CD14-positive monocyte (primary cell): Measurements from ENCODE around the gene MON2. TPM values are rescaled to one million over a fixed set of nuclear protein-coding genes. Genes with fewer than 3 reads are reported as not detected.

Experiments
- DNase-seq, 3 donors: peaks; one replicate each; pipeline ENCODE4 v3.0.0-alpha.2; 2011 to 2022
- H2AFZ ChIP-seq: 2 replicates; pipeline ENCODE4 v1.6.0; 2012; ENCODE audit warnings: mild to moderate bottlenecking, low read depth, low read length, inconsistent platforms; ENCODE audit not compliant: insufficient read depth, poor library complexity, severe bottlenecking
- H3K27ac ChIP-seq, 2 donors: 1 replicate in 1 of 2; 2 replicates in 1 of 2; pipeline ENCODE4 v1.5.1; 2012 to 2013; ENCODE audit warnings: low read length in 2 of 2, control low read depth in 1 of 2, inconsistent platforms in 1 of 2, low read depth in 1 of 2, mild to moderate bottlenecking in 1 of 2
- H3K27me3 ChIP-seq, 2 donors: one replicate each; pipeline versions ENCODE4 v1.6.0 to v1.6.1; 2011 to 2013; ENCODE audit warnings: low read length in 2 of 2; ENCODE audit not compliant: control insufficient read depth in 2 of 2, insufficient read depth in 2 of 2
- H3K36me3 ChIP-seq, 2 donors: replicated peaks in 1 of 2; 1 replicate in 1 of 2; 2 replicates in 1 of 2; pipeline versions ENCODE4 v1.5.1 to v1.6.1; 2012 to 2013; ENCODE audit warnings: low read length in 2 of 2, control low read depth in 1 of 2, inconsistent platforms in 1 of 2, mild to moderate bottlenecking in 1 of 2; ENCODE audit not compliant: insufficient read depth in 2 of 2, control insufficient read depth in 1 of 2
- H3K4me1 ChIP-seq, 2 donors: 1 replicate in 1 of 2; 2 replicates in 1 of 2; pipeline versions ENCODE4 v1.5.1 to v1.6.1; 2012 to 2013; ENCODE audit warnings: low read length in 2 of 2, control low read depth in 1 of 2, inconsistent platforms in 1 of 2, mild to moderate bottlenecking in 1 of 2, moderate library complexity in 1 of 2; ENCODE audit not compliant: insufficient read depth in 2 of 2, control insufficient read depth in 1 of 2
- H3K4me2 ChIP-seq: replicated peaks from 2 replicates; pipeline ENCODE3; 2012; ENCODE audit warnings: low read length, moderate library complexity, mild to moderate bottlenecking; ENCODE audit not compliant: poor library complexity, severe bottlenecking; ENCODE audit errors: extremely low read depth
- H3K4me3 ChIP-seq, 3 experiments: fragments of 200-600 bp in 1 of 3; sonication (generic) in 1 of 3; replicated peaks in 1 of 3; 1 replicate in 2 of 3; 2 replicates in 1 of 3; pipeline ENCODE4 v1.5.1; 2011 to 2013; ENCODE audit warnings: low read length in 3 of 3, mild to moderate bottlenecking in 3 of 3, control low read depth in 2 of 3, low read depth in 2 of 3, inconsistent platforms in 1 of 3, moderate library complexity in 1 of 3
- H3K79me2 ChIP-seq: 2 replicates; pipeline ENCODE4 v1.6.0; 2012; ENCODE audit warnings: mild to moderate bottlenecking, control low read depth, inconsistent platforms, low read length, moderate library complexity; ENCODE audit not compliant: insufficient read depth
- H3K9ac ChIP-seq: 2 replicates; pipeline ENCODE4 v1.6.0; 2017; ENCODE audit warnings: low read length, mild to moderate bottlenecking; ENCODE audit not compliant: insufficient read depth, poor library complexity, severe bottlenecking
- H3K9me3 ChIP-seq, 2 donors: replicated peaks in 1 of 2; 1 replicate in 1 of 2; 2 replicates in 1 of 2; pipeline versions ENCODE4 v1.5.1 to v1.6.1; 2012 to 2013; ENCODE audit warnings: low read length in 2 of 2, control low read depth in 1 of 2; ENCODE audit not compliant: control insufficient read depth in 1 of 2, insufficient read depth in 1 of 2
- H4K20me1 ChIP-seq: 2 replicates; pipeline ENCODE4 v1.6.0; 2012; ENCODE audit warnings: mild to moderate bottlenecking, low read length, control low read depth, moderate library complexity; ENCODE audit not compliant: insufficient read depth
- H3K27ac Mint-ChIP-seq, 7 donors: one replicate each; pipeline ENCODE4 v1.8.0; 2020; ENCODE audit warnings: mild to moderate bottlenecking in 7 of 7, mixed read lengths in 7 of 7, moderate library complexity in 6 of 7, inconsistent platforms in 2 of 7
- H3K27me3 Mint-ChIP-seq, 3 donors: one replicate each; pipeline ENCODE4 v1.8.0; 2021 to 2022; ENCODE audit warnings: low read depth in 3 of 3, mild to moderate bottlenecking in 3 of 3, mixed read lengths in 3 of 3, moderate library complexity in 3 of 3, inconsistent platforms in 1 of 3
- H3K36me3 Mint-ChIP-seq, 2 donors: one replicate each; pipeline ENCODE4 v1.8.0; 2020; ENCODE audit warnings: mixed read lengths in 2 of 2, inconsistent platforms in 1 of 2, mild to moderate bottlenecking in 1 of 2
- H3K4me1 Mint-ChIP-seq: one replicate; pipeline ENCODE4 v1.8.0; 2020; ENCODE audit warnings: mild to moderate bottlenecking, mixed read lengths
- H3K4me3 Mint-ChIP-seq, 2 donors: one replicate each; pipeline ENCODE4 v1.8.0; 2020; ENCODE audit warnings: mild to moderate bottlenecking in 2 of 2, mixed read lengths in 2 of 2, moderate library complexity in 1 of 2
- H3K9me3 Mint-ChIP-seq, 7 donors: one replicate each; pipeline ENCODE4 v1.8.0; 2020 to 2022; ENCODE audit warnings: mixed read lengths in 7 of 7, mild to moderate bottlenecking in 6 of 7, moderate library complexity in 6 of 7, inconsistent platforms in 2 of 7
- WGBS: methylation state at CpG from one replicate; pipeline ENCODE4 v1.1.5; 2013; ENCODE audit warnings: missing lambda C conversion rate; ENCODE audit not compliant: insufficient coverage; 5-methylcytosine and 5-hydroxymethylcytosine counted together
- intact Hi-C, 2 donors: fragments of 100-400 bp; cut with micrococcal nuclease; formaldehyde crosslinking; loops; one replicate each; pipeline versions ENCODE4 v1.15.0 to v1.15.1; 2023
- polyA plus RNA-seq, 3 donors: library from polyadenylated mRNA; depleted of rRNA in 1 of 3; unstranded in 2 of 3; stranded (reverse) in 1 of 3; fragments of 300-500 nt in 2 of 3; fragments of >200 nt in 1 of 3; fragmentation: Illumina TruSeq in 2 of 3; gene quantifications; 1 replicate in 2 of 3; 2 replicates in 1 of 3; pipeline ENCODE4 v1.2.3, GENCODE V29; 2012 to 2021
- TF ChIP-seq, protein P1 (sequence below): fragments of 200-600 bp; IDR thresholded peaks from one replicate; pipeline ENCODE4 v1.8.0; 2022; ENCODE audit warnings: antibody characterized with exemption, mild to moderate bottlenecking

MON2 gene
- polyA plus RNA-seq, 3 donors = 6.8 to 17.0 (median 9.6) TPM

DNA sequence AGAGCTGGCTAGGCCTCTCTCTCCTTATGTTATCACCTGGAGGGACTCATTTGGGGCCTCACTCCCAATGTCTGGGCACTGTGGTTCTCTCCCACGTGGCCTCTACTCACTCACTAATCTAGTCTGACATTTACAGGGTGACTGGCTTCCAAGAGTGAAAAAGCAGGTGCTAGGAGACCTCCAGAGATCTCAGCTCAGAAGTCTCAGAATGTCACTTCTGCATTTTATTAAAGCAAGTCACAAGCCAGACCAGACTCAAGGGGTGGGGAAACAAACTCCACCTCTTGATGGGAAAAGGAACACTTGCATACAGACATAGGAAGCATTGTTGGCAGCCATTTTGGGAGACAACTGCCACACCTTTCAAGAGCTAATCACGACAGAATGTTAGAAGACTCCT lies 175.9 kb downstream of the MON2 start:
- no peak for DNase-seq
- no peak overlapping the region for H3K27ac ChIP-seq
- H3K4me3 ChIP-seq = no peak overlapping the region
- Mint-ChIP-seq H3K4me3 (no peak overlapping the region), H3K36me3 (peaks cover 10 to 13% of the 10 kb centered on the region in 2 donors), H3K27me3 (peaks cover 0 to 1% (median 0%) of the 10 kb centered on the region in 3 donors), H3K4me1 (peaks cover 16% of the 10 kb centered on the region), H3K9me3 (peaks cover 0 to 3% (median 0%) of the 10 kb centered on the region in 7 donors), H3K27ac (no peak overlapping the region)
- H2AFZ ChIP-seq = no peak overlapping the region
- H3K36me3 ChIP-seq = no peaks in the 10 kb centered on the region
- H3K27me3 ChIP-seq = no peaks in the 10 kb centered on the region
- no peak overlapping the region for H3K4me2 ChIP-seq
- intact Hi-C loops = no loop called here
- H3K4me1 ChIP-seq = no peaks in the 10 kb centered on the region
- 43% methylated on average over 1 of the region's 2 CpGs for WGBS
- TF ChIP-seq, protein P1, sequence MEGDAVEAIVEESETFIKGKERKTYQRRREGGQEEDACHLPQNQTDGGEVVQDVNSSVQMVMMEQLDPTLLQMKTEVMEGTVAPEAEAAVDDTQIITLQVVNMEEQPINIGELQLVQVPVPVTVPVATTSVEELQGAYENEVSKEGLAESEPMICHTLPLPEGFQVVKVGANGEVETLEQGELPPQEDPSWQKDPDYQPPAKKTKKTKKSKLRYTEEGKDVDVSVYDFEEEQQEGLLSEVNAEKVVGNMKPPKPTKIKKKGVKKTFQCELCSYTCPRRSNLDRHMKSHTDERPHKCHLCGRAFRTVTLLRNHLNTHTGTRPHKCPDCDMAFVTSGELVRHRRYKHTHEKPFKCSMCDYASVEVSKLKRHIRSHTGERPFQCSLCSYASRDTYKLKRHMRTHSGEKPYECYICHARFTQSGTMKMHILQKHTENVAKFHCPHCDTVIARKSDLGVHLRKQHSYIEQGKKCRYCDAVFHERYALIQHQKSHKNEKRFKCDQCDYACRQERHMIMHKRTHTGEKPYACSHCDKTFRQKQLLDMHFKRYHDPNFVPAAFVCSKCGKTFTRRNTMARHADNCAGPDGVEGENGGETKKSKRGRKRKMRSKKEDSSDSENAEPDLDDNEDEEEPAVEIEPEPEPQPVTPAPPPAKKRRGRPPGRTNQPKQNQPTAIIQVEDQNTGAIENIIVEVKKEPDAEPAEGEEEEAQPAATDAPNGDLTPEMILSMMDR = no peak
- H3K9me3 ChIP-seq = no peaks in the 10 kb centered on the region
- H4K20me1 ChIP-seq = no peaks in the 10 kb centered on the region
- H3K79me2 ChIP-seq = no peaks in the 10 kb centered on the region
- H3K9ac ChIP-seq = no peak overlapping the region

DNA sequence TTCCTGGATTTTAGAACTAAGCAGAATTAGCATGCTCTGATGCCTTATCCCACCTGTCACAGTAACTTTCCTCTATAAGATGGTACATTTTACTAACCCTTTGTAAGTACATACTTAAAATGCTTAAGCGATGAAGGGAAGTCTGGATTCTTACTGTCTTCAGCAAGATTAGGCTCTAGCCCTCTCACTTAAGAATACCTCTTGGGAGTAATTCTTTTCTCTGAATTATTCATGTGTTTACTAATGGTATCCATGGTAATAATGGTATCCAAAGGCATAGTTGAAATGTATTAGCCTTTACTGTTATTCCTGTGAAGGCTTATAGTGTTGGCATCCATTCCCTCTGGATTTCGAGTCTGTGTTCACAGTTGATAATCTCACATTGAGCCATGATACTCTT lies 176.9 kb downstream of the MON2 start:
- WGBS = no CpG with 5 or more reads among the region's 2 CpGs
- no peak for DNase-seq
- Histone ChIP-seq H3K4me1 (no peaks in the 10 kb centered on the region), H3K27ac (no peak overlapping the region), H3K9me3 (no peaks in the 10 kb centered on the region), H4K20me1 (no peaks in the 10 kb centered on the region), H3K4me3 (no peak overlapping the region), H2AFZ (no peak overlapping the region), H3K9ac (no peak overlapping the region), H3K27me3 (no peaks in the 10 kb centered on the region), H3K4me2 (no peak overlapping the region), H3K36me3 (no peaks in the 10 kb centered on the region), H3K79me2 (no peaks in the 10 kb centered on the region)
- Mint-ChIP-seq H3K27me3 (peaks cover 0 to 1% (median 0%) of the 10 kb centered on the region in 3 donors), H3K9me3 (peaks cover 0 to 3% (median 0%) of the 10 kb centered on the region in 7 donors), H3K27ac (no peak overlapping the region), H3K4me1 (peaks cover 19% of the 10 kb centered on the region), H3K36me3 (peaks cover 17 to 21% of the 10 kb centered on the region in 2 donors), H3K4me3 (no peak overlapping the region)
- intact Hi-C loops = no loop called here
- TF ChIP-seq, protein P1 = no peak
